T-helper 2 cell treated with Interferon-gamma antibody and Interleukin-4, amounts not matched to agents 100 ng/mL and 5 ng/mL, for 36 hours (primary cell): ENCODE data around the gene ST3GAL6. TPM values are rescaled to one million over a fixed set of nuclear protein-coding genes. Genes with fewer than 3 reads are reported as not detected.

Experiments used
- intact Hi-C: fragments of 100-400 bp; cut with micrococcal nuclease; formaldehyde crosslinking; loops from one replicate; pipeline ENCODE4 v1.15.1; 2023
- total RNA-seq: library from RNA; stranded (reverse); gene quantifications from 2 replicates; pipeline ENCODE4 v1.2.3, GENCODE V29; 2022

ST3GAL6 gene
- total RNA-seq, 1 donor from 2014 or later, result not detected

GRCh38 chr3:98775459-98776139 is 12.5 kb downstream of the ST3GAL6 start:
- intact Hi-C loops, result no loop called here

- intact Hi-C loops, result no loop called here
Measured at GRCh38 chr3:98776140-98776493, 13.0 kb downstream of the ST3GAL6 start.

- intact Hi-C loops, result no loop called here
Measured at GRCh38 chr3:98777286-98777685, 14.1 kb downstream of the ST3GAL6 start.

- intact Hi-C loops, result no loop called here
Measured at GRCh38 chr3:98777801-98778220, 14.7 kb downstream of the ST3GAL6 start.

GRCh38 chr3:98778383-98778782 is 15.2 kb downstream of the ST3GAL6 start:
- intact Hi-C loops, result no loop called here

GRCh38 chr3:98778852-98779413 is 15.8 kb downstream of the ST3GAL6 start:
- intact Hi-C loops, result no loop called here

GRCh38 chr3:98779541-98780335 is 16.6 kb downstream of the ST3GAL6 start:
- intact Hi-C loops, result no loop called here

GRCh38 chr3:98780343-98780742 is 17.2 kb downstream of the ST3GAL6 start:
- intact Hi-C loops, result no loop called here

- intact Hi-C loops, result no loop called here
Measured at GRCh38 chr3:98782824-98783500, 19.8 kb downstream of the ST3GAL6 start.

- intact Hi-C loops, result no loop called here
Measured at GRCh38 chr3:98784042-98784441, 20.9 kb downstream of the ST3GAL6 start.

GRCh38 chr3:98784666-98785600 is 21.8 kb downstream of the ST3GAL6 start:
- intact Hi-C loops, result no loop called here

- intact Hi-C loops, result no loop called here
Measured at GRCh38 chr3:98786364-98787006, 23.3 kb downstream of the ST3GAL6 start.

- intact Hi-C loops, result no loop called here
Measured at GRCh38 chr3:98787181-98787580, 24.0 kb downstream of the ST3GAL6 start.

GRCh38 chr3:98788651-98789050 is 25.5 kb downstream of the ST3GAL6 start:
- intact Hi-C loops, result no loop called here

- intact Hi-C loops, result no loop called here
Measured at GRCh38 chr3:98791341-98792325, 28.5 kb downstream of the ST3GAL6 start.

GRCh38 chr3:98793971-98794370 is 30.8 kb downstream of the ST3GAL6 start:
- intact Hi-C loops, result no loop called here

GRCh38 chr3:98796334-98796733 is 33.2 kb downstream of the ST3GAL6 start:
- intact Hi-C loops, result no loop called here

GRCh38 chr3:98797905-98798304 is 34.8 kb downstream of the ST3GAL6 start:
- intact Hi-C loops, result no loop called here

GRCh38 chr3:98798820-98799219 is 35.7 kb downstream of the ST3GAL6 start:
- intact Hi-C loops, result no loop called here
